ENCODE data around the gene KCNK10.

Gene KCNK10

GRCh38 chr14:88198446-88198845 lies 124.6 kb downstream of the KCNK10 start:
- no peak for DNase-seq (ENCODE audit: low read depth, low spot score)

GRCh38 chr14:88196925-88197324 lies 126.1 kb downstream of the KCNK10 start:
- H3K4me3 ChIP-seq (ENCODE audit: low read length): no peak overlapping the region

More at GRCh38 chr14:88198446-88198845, 124.6 kb downstream of the KCNK10 start:
- H3K4me3 ChIP-seq (ENCODE audit: low read length): no peak overlapping the region

GRCh38 chr14:88196116-88196890 lies 126.8 kb downstream of the KCNK10 start:
- H3K4me3 ChIP-seq (ENCODE audit: low read length): no peak overlapping the region
- no peak for DNase-seq (ENCODE audit: low read depth, low spot score)

More at GRCh38 chr14:88196925-88197324, 126.1 kb downstream of the KCNK10 start:
- DNase-seq (ENCODE audit: low read depth, low spot score): no peak

- no peak overlapping the region for H3K4me3 ChIP-seq (ENCODE audit: low read length)
- no peak for DNase-seq (ENCODE audit: low read depth, low spot score)
These were observed 127.4 kb downstream of the KCNK10 start for GRCh38 chr14:88195676-88196075.

GRCh38 chr14:88194531-88194930 lies 128.5 kb downstream of the KCNK10 start:
- DNase-seq (ENCODE audit: low read depth, low spot score): no peak
- H3K4me3 ChIP-seq (ENCODE audit: low read length): no peak overlapping the region

GRCh38 chr14:88191605-88192004 lies 131.5 kb downstream of the KCNK10 start:
- H3K4me3 ChIP-seq (ENCODE audit: low read length): no peak overlapping the region
- no peak for DNase-seq (ENCODE audit: low read depth, low spot score)

- H3K4me3 ChIP-seq (ENCODE audit: low read length): no peak overlapping the region
- DNase-seq (ENCODE audit: low read depth, low spot score): peak; percentile 70
These were observed 133.5 kb downstream of the KCNK10 start for GRCh38 chr14:88189417-88190191.

- no peak for DNase-seq (ENCODE audit: low read depth, low spot score)
These were observed 134.2 kb downstream of the KCNK10 start for GRCh38 chr14:88188745-88189416.

GRCh38 chr14:88185843-88186242 lies 137.2 kb downstream of the KCNK10 start:
- no peak for DNase-seq (ENCODE audit: low read depth, low spot score)
- no peak overlapping the region for H3K4me3 ChIP-seq (ENCODE audit: low read length)

More at GRCh38 chr14:88188745-88189416, 134.2 kb downstream of the KCNK10 start:
- no peak overlapping the region for H3K4me3 ChIP-seq (ENCODE audit: low read length)

- DNase-seq (ENCODE audit: low read depth, low spot score): no peak
- H3K4me3 ChIP-seq (ENCODE audit: low read length): no peak overlapping the region
These were observed 138.1 kb downstream of the KCNK10 start for GRCh38 chr14:88184956-88185355.

GRCh38 chr14:88181072-88181471 lies 142.0 kb downstream of the KCNK10 start:
- H3K4me3 ChIP-seq (ENCODE audit: low read length): no peak overlapping the region
- DNase-seq (ENCODE audit: low read depth, low spot score): no peak

- DNase-seq (ENCODE audit: low read depth, low spot score): no peak
- no peak overlapping the region for H3K4me3 ChIP-seq (ENCODE audit: low read length)
These were observed 143.4 kb downstream of the KCNK10 start for GRCh38 chr14:88179716-88180115.

GRCh38 chr14:88170333-88170732 lies 152.7 kb downstream of the KCNK10 start:
- DNase-seq (ENCODE audit: low read depth, low spot score): no peak
- H3K4me3 ChIP-seq (ENCODE audit: low read length): no peak overlapping the region

GRCh38 chr14:88168498-88169165 lies 154.4 kb downstream of the KCNK10 start:
- peak; percentile 35 for DNase-seq (ENCODE audit: low read depth, low spot score)

GRCh38 chr14:88168025-88168424 lies 155.0 kb downstream of the KCNK10 start:
- DNase-seq (ENCODE audit: low read depth, low spot score): no peak
- H3K4me3 ChIP-seq (ENCODE audit: low read length): no peak overlapping the region

More at GRCh38 chr14:88168498-88169165, 154.4 kb downstream of the KCNK10 start:
- H3K4me3 ChIP-seq (ENCODE audit: low read length): no peak overlapping the region

- no peak for DNase-seq (ENCODE audit: low read depth, low spot score)
- no peak overlapping the region for H3K4me3 ChIP-seq (ENCODE audit: low read length)
These were observed 156.5 kb downstream of the KCNK10 start for GRCh38 chr14:88166616-88167015.

GRCh38 chr14:88164906-88165534 lies 158.0 kb downstream of the KCNK10 start:
- DNase-seq (ENCODE audit: low read depth, low spot score): no peak
- H3K4me3 ChIP-seq (ENCODE audit: low read length): no peak overlapping the region

GRCh38 chr14:88163731-88164255 lies 159.3 kb downstream of the KCNK10 start:
- H3K4me3 ChIP-seq (ENCODE audit: low read length): no peak overlapping the region
- DNase-seq (ENCODE audit: low read depth, low spot score): no peak

GRCh38 chr14:88156127-88156526 lies 166.9 kb downstream of the KCNK10 start:
- DNase-seq (ENCODE audit: low read depth, low spot score): no peak
- H3K4me3 ChIP-seq (ENCODE audit: low read length): no peak overlapping the region
